Measurements from ENCODE around the gene FHOD3. TPM values are rescaled to one million over a fixed set of nuclear protein-coding genes. Genes with fewer than 3 reads are reported as not detected.

Gene FHOD3
- total and polyA plus RNA-seq, 2 of the 13 experiments (the other 11 are each of a cell fraction or from before 2014, with no cell fraction given) = 0.07 TPM; not detected in 1

- no peak for TF ChIP-seq ZBTB3 (CRISPR knock-in tag; IDR thresholded peaks at IDR 0.05; ENCODE audit: borderline replicate concordance, low read depth)
- TF ChIP-seq ZNF644 (CRISPR knock-in tag; IDR thresholded peaks at IDR 0.05; ENCODE audit: low read depth) = peak; percentile 12; the same call in 1 of the 2 replicates
- TF ChIP-seq ZNF792 (CRISPR knock-in tag; IDR thresholded peaks at IDR 0.05) = peak; percentile 48; the same call in 1 of the 2 replicates
- no peak for TF ChIP-seq NFIB (CRISPR knock-in tag; IDR thresholded peaks at IDR 0.05; ENCODE audit: borderline replicate concordance)
- peak; percentile 95 for TF ChIP-seq HOXA3 (CRISPR knock-in tag; IDR thresholded peaks at IDR 0.05)
- no peak for TF ChIP-seq GLMP (CRISPR knock-in tag; IDR thresholded peaks at IDR 0.05; ENCODE audit: borderline replicate concordance)
- peak; percentile 51 for TF ChIP-seq AGO2 (optimal IDR thresholded peaks at IDR 0.05; ENCODE audit: low read depth, low read length)
- peak; percentile 16; the same call in 1 of the 2 replicates for TF ChIP-seq GABPA (IDR thresholded peaks at IDR 0.05; ENCODE audit: low read depth, low read length)
- TF ChIP-seq GABPA (CRISPR knock-in tag; IDR thresholded peaks at IDR 0.05; ENCODE audit: low read depth) = no peak; the same call in 1 of the 2 replicates
- TF ChIP-seq MAZ (IDR thresholded peaks at IDR 0.05; ENCODE audit: borderline replicate concordance, low read depth, low read length) = peak; percentile 86
- TF ChIP-seq MAZ (CRISPR knock-in tag; IDR thresholded peaks at IDR 0.05; ENCODE audit: low read depth) = peak; percentile 65
- peak; percentile 42; the same call in 1 of the 2 replicates for TF ChIP-seq ZNF546 (CRISPR knock-in tag; conservative IDR thresholded peaks at IDR 0.05)
- peak; percentile 53 for TF ChIP-seq MYPOP (CRISPR knock-in tag; IDR thresholded peaks at IDR 0.05)
- peak; percentile 62; the same call in 1 of the 2 replicates for TF ChIP-seq ISL2 (CRISPR knock-in tag; IDR thresholded peaks at IDR 0.05)
- TF ChIP-seq MTA1 (CRISPR knock-in tag; IDR thresholded peaks at IDR 0.05; ENCODE audit: borderline replicate concordance) = peak; percentile 66; the same call in 1 of the 2 replicates
- TF ChIP-seq ETV6 (CRISPR knock-in tag; conservative IDR thresholded peaks at IDR 0.05) = peak; percentile 48; the same call in 1 of the 2 replicates
- TF ChIP-seq IRX3 (CRISPR knock-in tag; IDR thresholded peaks at IDR 0.05; ENCODE audit: borderline replicate concordance, low read depth) = 0 out of 2 replicates have a peak, but pooled peaks have one; percentile 44
- TF ChIP-seq ZNF672 (CRISPR knock-in tag; IDR thresholded peaks at IDR 0.05) = no peak
- peak; percentile 43 for TF ChIP-seq SALL1 (CRISPR knock-in tag; IDR thresholded peaks at IDR 0.05)
- TF ChIP-seq NONO (IDR thresholded peaks at IDR 0.05) = no peak
- peak; percentile 95 for TF ChIP-seq NONO (CRISPR knock-in tag; conservative IDR thresholded peaks at IDR 0.05)
- no peak for TF ChIP-seq NCOA5 (CRISPR knock-in tag; IDR thresholded peaks at IDR 0.05)
- TF ChIP-seq ZNF704 (CRISPR knock-in tag; IDR thresholded peaks at IDR 0.05; ENCODE audit: borderline replicate concordance) = peak; percentile 78
- TF ChIP-seq ZNF292 (CRISPR knock-in tag; IDR thresholded peaks at IDR 0.05; ENCODE audit: borderline replicate concordance, low read depth) = peak; percentile 2; the same call in 1 of the 2 replicates
- TF ChIP-seq FOXO1 (CRISPR knock-in tag; IDR thresholded peaks at IDR 0.05) = peak; percentile 34
- no peak for TF ChIP-seq CREB3 (CRISPR knock-in tag; IDR thresholded peaks at IDR 0.05)
Observed at GRCh38 chr18:36828630-36829361, 531.3 kb downstream of the FHOD3 start, which contains the start of the genes KIAA1328 and TPGS2 (continued).

Measured in HepG2 (cell line).